Hypothalamus (tissue), 51 donors: Measurements from ENCODE around the gene TMC4.
"Not testable (repeated sequence)": the region's sequence is repeated elsewhere in the genome, so short reads cannot be mapped to it uniquely, and the experiment has no call there.

Experiments used
- DNase-seq, 51 donors: peaks; one replicate each; lab custom pipeline; 2025; lab: John Stamatoyannopoulos, UW

TMC4 gene

GRCh38 chr19:54183431-54183830, 10.5 kb upstream of the TMC4 start:
- no peak for DNase-seq

GRCh38 chr19:54181894-54182293, 8.9 kb upstream of the TMC4 start:
- not testable (repeated sequence) for DNase-seq

DNA sequence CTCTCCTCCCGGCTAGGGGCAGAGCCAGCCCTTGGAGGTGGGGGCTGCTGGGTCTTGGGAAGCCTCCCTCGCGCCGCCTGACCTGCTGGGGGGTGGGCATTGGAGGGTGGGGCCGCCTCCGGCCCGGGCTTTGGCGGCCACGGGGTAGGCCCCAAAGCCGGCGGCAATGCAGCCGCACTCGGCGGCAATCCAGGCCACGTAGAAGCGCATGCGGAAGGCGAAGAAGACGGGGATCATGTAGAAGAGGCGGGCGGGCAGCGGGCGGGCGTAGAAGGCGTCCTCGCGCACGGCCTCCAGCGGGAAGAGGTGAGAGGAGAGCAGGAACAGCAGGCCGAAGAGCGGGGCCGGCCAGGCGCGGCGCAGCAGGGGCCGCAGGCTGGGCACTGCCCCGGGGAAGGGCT, 7.7 kb upstream of the TMC4 start:
- no peak for DNase-seq

DNA sequence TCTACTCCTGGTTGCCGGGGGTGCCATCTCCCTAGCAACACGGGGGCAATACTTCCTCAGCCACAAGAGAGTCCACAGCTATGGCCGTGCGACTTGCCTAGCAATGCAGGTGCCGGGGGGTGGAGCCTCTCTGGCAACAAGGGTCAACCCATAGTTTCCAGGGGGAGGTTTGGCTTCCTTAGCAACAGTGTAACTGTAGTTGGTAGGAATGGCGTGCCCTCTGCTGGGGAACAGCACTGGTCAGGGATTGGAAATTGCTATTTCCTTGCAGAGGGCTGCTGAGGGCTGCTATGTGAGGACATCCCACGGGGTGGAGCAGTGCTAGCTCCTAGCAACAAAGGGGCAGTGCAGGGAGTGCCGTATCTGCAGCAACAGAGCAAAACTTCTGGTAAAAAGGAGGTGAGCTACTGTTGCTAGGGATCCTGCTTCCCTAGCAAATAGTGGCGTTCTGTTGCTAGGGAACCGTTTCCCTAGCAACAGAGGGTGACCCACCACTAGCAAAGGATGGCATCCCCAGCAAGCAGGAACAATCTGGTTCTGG, 7.0 kb upstream of the TMC4 start:
- DNase-seq, result peak in 34 of 51 donors; percentile 4 to 82 (median 46)

DNA sequence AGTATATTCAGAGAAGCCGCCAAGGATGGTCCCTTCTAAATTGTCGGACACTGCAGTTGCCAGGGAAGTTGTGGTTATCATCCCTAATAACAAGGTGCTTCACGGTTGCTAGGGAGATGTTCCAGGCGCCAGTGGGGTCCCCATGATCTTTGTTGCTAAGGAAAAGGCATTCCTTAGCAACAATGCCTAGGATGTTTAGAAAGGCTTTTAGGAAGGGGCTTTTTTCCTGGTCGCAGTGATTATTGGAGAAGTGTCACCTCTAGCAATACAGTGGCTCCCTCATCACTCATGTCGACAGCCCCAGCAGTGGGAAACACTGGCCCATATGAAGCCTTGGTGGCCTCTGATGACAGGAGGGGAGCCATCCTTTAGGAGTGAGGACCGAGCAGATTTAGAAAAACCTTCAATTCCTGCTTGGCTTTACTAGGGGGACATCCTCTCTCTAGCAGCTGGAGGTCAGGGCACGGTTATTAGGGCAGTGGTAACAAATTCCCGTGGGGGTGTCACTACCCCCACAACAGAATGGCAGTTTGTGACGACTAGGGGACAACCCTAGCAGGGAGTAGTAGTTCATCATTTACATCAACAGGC, 6.4 kb upstream of the TMC4 start:
- peak in 1 of 51 donors; percentile 5 for DNase-seq

GRCh38 chr19:54178581-54179261, 5.8 kb upstream of the TMC4 start:
- DNase-seq, result peak in 21 of 51 donors; percentile 4 to 54 (median 28)

DNA sequence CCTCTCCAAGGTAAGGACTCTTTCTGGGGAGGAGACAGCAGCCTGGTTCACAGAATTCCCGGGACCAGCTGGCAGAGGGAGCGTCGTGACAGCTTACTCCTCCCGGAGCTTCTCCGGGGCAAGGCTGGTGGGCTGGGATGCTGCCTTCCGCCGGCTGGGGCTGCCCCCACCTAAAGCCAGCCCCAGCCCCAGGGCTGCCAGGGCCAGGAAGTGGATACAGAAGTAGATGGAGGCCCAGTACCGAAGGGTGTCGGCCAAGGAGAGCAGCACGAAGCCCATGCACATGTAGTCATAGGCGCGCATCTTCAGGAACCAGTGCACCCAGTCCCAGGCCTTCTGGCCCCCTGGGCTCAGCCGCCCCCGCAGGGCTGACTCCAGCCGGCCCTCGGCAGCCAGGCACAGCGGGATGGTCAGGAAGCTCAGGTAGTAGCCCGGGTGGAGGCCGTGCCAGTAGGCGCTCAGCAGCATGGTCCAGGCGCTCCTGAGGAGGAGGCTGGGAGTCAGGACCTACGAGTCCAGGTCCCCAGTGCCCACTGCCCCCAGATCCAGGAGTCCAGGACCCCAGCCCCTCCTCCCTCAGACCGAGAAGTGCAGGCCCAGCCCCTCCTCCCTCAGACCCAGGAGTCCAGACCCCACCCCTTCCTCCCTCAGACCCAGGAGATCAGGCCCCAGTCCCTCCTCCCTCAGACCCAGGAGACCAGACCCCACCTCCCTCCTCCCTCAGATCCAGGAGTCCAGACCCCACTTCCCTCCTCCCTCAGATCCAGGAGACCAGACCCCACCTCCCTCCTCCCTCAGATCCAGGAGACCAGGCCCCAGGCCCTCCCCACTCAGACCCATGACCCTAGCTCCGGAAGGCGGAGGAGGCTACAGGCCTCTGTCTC, 1.2 kb upstream of the TMC4 start:
- no peak for DNase-seq

DNA sequence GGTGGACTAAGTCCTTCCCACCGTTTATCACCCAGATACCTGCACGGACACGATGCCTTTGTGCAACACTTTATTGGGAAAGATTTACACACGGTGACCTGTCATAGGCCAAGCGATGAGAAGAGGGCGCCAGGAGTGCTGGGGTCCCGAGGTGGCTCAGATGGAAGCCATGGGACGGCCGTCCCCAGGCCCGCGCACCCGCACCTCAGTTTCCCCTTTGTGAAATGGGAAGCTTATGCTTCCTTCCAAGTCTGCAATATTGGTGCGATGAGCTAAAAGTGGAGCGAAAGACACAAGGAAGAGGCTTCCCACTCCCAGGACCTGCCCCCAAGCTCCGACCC, 369 bp upstream of the TMC4 start:
- no peak for DNase-seq

- not testable (repeated sequence) for DNase-seq
Observed at GRCh38 chr19:54171736-54172431, 1.1 kb downstream of the TMC4 start.

GRCh38 chr19:54169149-54169740, 3.7 kb downstream of the TMC4 start:
- DNase-seq, result no peak

GRCh38 chr19:54168174-54168917, 4.6 kb downstream of the TMC4 start:
- DNase-seq, result peak; percentile 14 to 97 (median 74)

GRCh38 chr19:54165222-54165621, 7.7 kb downstream of the TMC4 start:
- no peak for DNase-seq

- peak in 3 of 51 donors; percentile 13 to 29 (median 16) for DNase-seq
Observed at GRCh38 chr19:54164369-54165068, 8.4 kb downstream of the TMC4 start.

GRCh38 chr19:54162884-54163283, 10.1 kb downstream of the TMC4 start:
- no peak for DNase-seq

GRCh38 chr19:54162241-54162805, 10.6 kb downstream of the TMC4 start:
- DNase-seq, result peak in 39 of 51 donors; percentile 7 to 67 (median 41)

GRCh38 chr19:54160854-54161253, 12.1 kb downstream of the TMC4 start:
- peak in 1 of 51 donors; percentile 46 for DNase-seq

DNA sequence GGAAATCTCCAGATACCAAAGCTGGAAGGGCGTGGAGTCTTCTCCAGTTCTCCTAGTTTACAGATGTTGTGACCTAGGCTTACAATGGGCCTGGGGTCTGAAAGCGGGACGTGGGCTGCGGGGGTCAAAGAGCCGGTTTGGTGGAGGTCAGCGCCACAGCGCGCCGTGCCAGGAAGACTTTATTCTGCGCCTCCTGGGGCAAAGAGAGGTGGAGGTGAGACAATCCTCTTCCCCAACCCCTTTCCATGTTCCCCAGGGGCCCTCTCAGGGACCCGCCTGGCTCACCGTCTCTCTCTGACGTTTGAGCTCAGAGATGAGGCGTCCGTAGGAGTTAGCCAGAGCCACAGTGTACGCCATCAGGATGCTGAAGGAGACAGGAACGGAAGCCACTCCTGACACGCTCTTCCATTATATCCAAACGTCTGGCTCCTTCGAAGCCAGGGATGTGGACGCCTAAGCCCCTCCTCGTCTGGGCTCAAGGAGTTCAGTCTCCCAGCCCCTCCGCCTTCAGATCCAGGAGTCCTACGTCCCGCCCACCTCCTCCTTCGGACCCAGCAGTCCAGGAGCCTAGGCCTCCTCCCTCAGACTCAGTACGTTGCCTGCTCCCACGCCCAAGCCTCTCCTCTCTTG, 12.7 kb downstream of the TMC4 start:
- peak in 5 of 51 donors; percentile 35 to 51 (median 44) for DNase-seq
